PC-9 (cell line): ENCODE data around the gene EFTUD2. TPM values are rescaled to one million over a fixed set of nuclear protein-coding genes. Genes with fewer than 3 reads are reported as not detected.

Source experiments
- BruUV-seq: library from RNA; stranded (reverse); fragments of 400-500 nt; replicated peaks from 2 replicates; lab custom pipeline; 2021; lab: Mats Ljungman, UMichigan
- CTCF ChIA-PET: fragments of 300-600 bp; sonication (Branson Sonifier 250); formaldehyde crosslinking; loops from one replicate; lab custom pipeline; 2022; ENCODE audit warnings: antibody characterized with exemption; lab: Charles Lee
- POLR2A ChIA-PET: fragments of 300-600 bp; sonication (Branson Sonifier 250); formaldehyde crosslinking; loops from one replicate; lab custom pipeline; 2022; ENCODE audit warnings: antibody characterized with exemption; ENCODE audit not compliant: unreplicated experiment; lab: Charles Lee
- DNase-seq, 2 experiments: peaks; one replicate each; pipeline versions ENCODE4 v3.0.0 to v3.0.0-alpha.2; 2015 to 2022; ENCODE audit warnings: mixed read lengths in 1 of 2
- H2AFZ ChIP-seq: fragments of 200-600 bp; sonication (generic); 2 replicates; pipeline ENCODE4 v1.8.1; 2017; ENCODE audit warnings: antibody characterized with exemption
- H3F3A ChIP-seq: fragments of 200-600 bp; sonication (generic); 2 replicates; pipeline ENCODE4 v1.8.1; 2017; ENCODE audit warnings: antibody characterized with exemption, mild to moderate bottlenecking, low read depth; ENCODE audit not compliant: insufficient read depth
- H3K27ac ChIP-seq: fragments of 200-600 bp; sonication (generic); 2 replicates; pipeline ENCODE4 v1.6.1; 2016; ENCODE audit warnings: mixed run types
- H3K27me3 ChIP-seq: fragments of 200-600 bp; sonication (generic); 2 replicates; pipeline ENCODE4 v1.6.1; 2016; ENCODE audit warnings: low read depth, mixed run types; ENCODE audit not compliant: insufficient read depth
- H3K36me3 ChIP-seq: fragments of 200-600 bp; sonication (generic); 2 replicates; pipeline ENCODE4 v1.6.1; 2016; ENCODE audit warnings: low read depth, mixed run types
- H3K4me1 ChIP-seq: fragments of 200-600 bp; sonication (generic); replicated peaks from 2 replicates; pipeline ENCODE4 v1.6.1; 2016; ENCODE audit warnings: mixed run types; ENCODE audit not compliant: insufficient read depth
- H3K4me2 ChIP-seq: fragments of 200-600 bp; sonication (generic); 2 replicates; pipeline ENCODE4 v1.6.1; 2017; ENCODE audit warnings: mixed run types
- H3K4me3 ChIP-seq: fragments of 200-600 bp; sonication (generic); 2 replicates; pipeline ENCODE4 v1.6.1; 2016; ENCODE audit warnings: mixed run types
- H3K79me2 ChIP-seq: fragments of 200-600 bp; sonication (generic); 2 replicates; pipeline ENCODE4 v1.6.1; 2017; ENCODE audit warnings: low read depth, mixed run types
- H3K9me2 ChIP-seq: fragments of 200-600 bp; sonication (generic); 2 replicates; pipeline ENCODE4 v1.8.1; 2017; ENCODE audit warnings: mild to moderate bottlenecking; ENCODE audit not compliant: insufficient read depth
- H3K9me3 ChIP-seq: fragments of 200-600 bp; sonication (generic); 2 replicates; pipeline ENCODE4 v1.8.1; 2016; ENCODE audit warnings: low read depth; ENCODE audit not compliant: insufficient read depth
- H4K20me1 ChIP-seq: fragments of 200-600 bp; sonication (generic); 2 replicates; pipeline ENCODE4 v1.8.1; 2017; ENCODE audit not compliant: insufficient read depth
- CTCF ChIP-seq: fragments of 200-600 bp; sonication (generic); conservative IDR thresholded peaks from 2 replicates; pipeline ENCODE4 v1.6.1; 2017; ENCODE audit warnings: mixed run types, antibody characterized with exemption, mild to moderate bottlenecking, moderate library complexity
- EZH2 ChIP-seq: fragments of 200-600 bp; sonication (generic); IDR thresholded peaks from 2 replicates; pipeline ENCODE4 v1.8.0; 2017; ENCODE audit warnings: antibody characterized with exemption, low read depth
- intact Hi-C: fragments of 100-400 bp; cut with micrococcal nuclease; formaldehyde crosslinking; loops from one replicate; pipeline ENCODE4 v1.10.0; 2022; ENCODE audit not compliant: unreplicated experiment
- total RNA-seq: library from RNA; stranded (reverse); gene quantifications from 2 replicates; pipeline ENCODE4 v1.2.3, GENCODE V29; 2021

The EFTUD2 gene
- total RNA-seq, 1 experiment from 2014 or later, result 126 TPM

- H3K27ac ChIP-seq, result no peak overlapping the region
- H4K20me1 ChIP-seq, result no peaks in the 10 kb centered on the region
- no peak overlapping the region for H3K4me2 ChIP-seq
- no peak overlapping the region for H2AFZ ChIP-seq
- no TSS peak for BruUV-seq
- H3K27me3 ChIP-seq, result no peaks in the 10 kb centered on the region
- H3K79me2 ChIP-seq, result no peaks in the 10 kb centered on the region
- intact Hi-C loops, result no loop called here
- H3K4me1 ChIP-seq, result no peaks in the 10 kb centered on the region
- DNase-seq, result no peak
- H3K4me3 ChIP-seq, result no peak overlapping the region
- peaks cover 10% of the 10 kb centered on the region; the same call in 1 of the 2 replicates for H3F3A ChIP-seq
- no peaks in the 10 kb centered on the region for H3K9me2 ChIP-seq
- H3K9me3 ChIP-seq, result no peaks in the 10 kb centered on the region
- POLR2A ChIA-PET, result interaction anchor here (0.7 kb wide), 1 partner anchor 197 kb away, joined by 3 read pairs; no protein-coding TSS in a partner anchor
- TF ChIP-seq CTCF (no peak), EZH2 (no peak)
- H3K36me3 ChIP-seq, result peaks cover 21% of the 10 kb centered on the region
- CTCF ChIA-PET, result no interaction called here
These were observed 48.6 kb downstream of the EFTUD2 start for GRCh38 chr17:44850612-44851011.

- CTCF ChIA-PET, result no interaction called here
- Histone ChIP-seq H2AFZ (no peak overlapping the region), H3K4me1 (no peaks in the 10 kb centered on the region), H3K9me2 (no peaks in the 10 kb centered on the region), H3K9me3 (no peaks in the 10 kb centered on the region), H4K20me1 (no peaks in the 10 kb centered on the region), H3F3A (peaks cover 10% of the 10 kb centered on the region; the same call in 1 of the 2 replicates), H3K27me3 (no peaks in the 10 kb centered on the region), H3K79me2 (no peaks in the 10 kb centered on the region), H3K36me3 (peaks cover 15% of the 10 kb centered on the region), H3K27ac (no peak overlapping the region), H3K4me3 (no peak overlapping the region), H3K4me2 (no peak overlapping the region)
- TF ChIP-seq EZH2 (no peak), CTCF (no peak)
- POLR2A ChIA-PET, result no interaction called here
- no TSS peak for BruUV-seq
- intact Hi-C loops, result no loop called here
- DNase-seq, result no peak
These were observed 49.2 kb downstream of the EFTUD2 start for GRCh38 chr17:44850025-44850424.

- Histone ChIP-seq H3F3A (peaks cover 10% of the 10 kb centered on the region; the same call in 1 of the 2 replicates), H3K79me2 (no peaks in the 10 kb centered on the region), H4K20me1 (no peaks in the 10 kb centered on the region), H3K27ac (no peak overlapping the region), H3K4me3 (no peak overlapping the region), H3K9me3 (no peaks in the 10 kb centered on the region), H3K4me2 (no peak overlapping the region), H3K27me3 (no peaks in the 10 kb centered on the region), H3K9me2 (no peaks in the 10 kb centered on the region), H3K4me1 (no peaks in the 10 kb centered on the region), H3K36me3 (peaks cover 9% of the 10 kb centered on the region), H2AFZ (no peak overlapping the region)
- POLR2A ChIA-PET, result no interaction called here
- TF ChIP-seq EZH2, result no peak
- no peak for TF ChIP-seq CTCF
- CTCF ChIA-PET, result no interaction called here
- DNase-seq, result no peak
- no TSS peak for BruUV-seq
- intact Hi-C loops, result no loop called here
These were observed 50.2 kb downstream of the EFTUD2 start for GRCh38 chr17:44848961-44849489.
